Measurements from ENCODE around the gene HIBADH.

Gene HIBADH

DNA sequence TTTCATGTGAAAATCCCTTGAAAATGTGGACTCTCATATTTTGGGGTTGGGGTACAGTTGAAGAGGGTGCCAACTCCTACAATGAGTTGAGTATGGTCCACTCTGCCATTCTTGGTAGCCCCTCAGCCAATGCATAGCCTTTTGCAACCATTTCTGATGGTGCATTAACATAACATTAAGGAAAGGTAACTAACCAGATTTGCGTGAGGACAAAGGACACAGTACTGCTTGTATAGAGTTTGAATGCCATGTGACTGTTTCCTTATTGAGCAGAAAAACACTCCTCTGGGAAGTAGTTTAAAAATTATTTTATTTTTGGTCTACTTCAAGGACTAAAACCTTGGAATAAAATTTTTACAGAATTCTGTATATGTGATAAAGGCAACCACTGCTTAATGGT is 107.9 kb downstream of the HIBADH start:
- no peak overlapping the region for H3K4me3 ChIP-seq (ENCODE audit: low read depth, low read length)
- TF ChIP-seq, protein P1, sequence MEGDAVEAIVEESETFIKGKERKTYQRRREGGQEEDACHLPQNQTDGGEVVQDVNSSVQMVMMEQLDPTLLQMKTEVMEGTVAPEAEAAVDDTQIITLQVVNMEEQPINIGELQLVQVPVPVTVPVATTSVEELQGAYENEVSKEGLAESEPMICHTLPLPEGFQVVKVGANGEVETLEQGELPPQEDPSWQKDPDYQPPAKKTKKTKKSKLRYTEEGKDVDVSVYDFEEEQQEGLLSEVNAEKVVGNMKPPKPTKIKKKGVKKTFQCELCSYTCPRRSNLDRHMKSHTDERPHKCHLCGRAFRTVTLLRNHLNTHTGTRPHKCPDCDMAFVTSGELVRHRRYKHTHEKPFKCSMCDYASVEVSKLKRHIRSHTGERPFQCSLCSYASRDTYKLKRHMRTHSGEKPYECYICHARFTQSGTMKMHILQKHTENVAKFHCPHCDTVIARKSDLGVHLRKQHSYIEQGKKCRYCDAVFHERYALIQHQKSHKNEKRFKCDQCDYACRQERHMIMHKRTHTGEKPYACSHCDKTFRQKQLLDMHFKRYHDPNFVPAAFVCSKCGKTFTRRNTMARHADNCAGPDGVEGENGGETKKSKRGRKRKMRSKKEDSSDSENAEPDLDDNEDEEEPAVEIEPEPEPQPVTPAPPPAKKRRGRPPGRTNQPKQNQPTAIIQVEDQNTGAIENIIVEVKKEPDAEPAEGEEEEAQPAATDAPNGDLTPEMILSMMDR (IDR thresholded peaks at IDR 0.05; ENCODE audit: borderline replicate concordance, insufficient read depth, low read depth, low read length): no peak

DNA sequence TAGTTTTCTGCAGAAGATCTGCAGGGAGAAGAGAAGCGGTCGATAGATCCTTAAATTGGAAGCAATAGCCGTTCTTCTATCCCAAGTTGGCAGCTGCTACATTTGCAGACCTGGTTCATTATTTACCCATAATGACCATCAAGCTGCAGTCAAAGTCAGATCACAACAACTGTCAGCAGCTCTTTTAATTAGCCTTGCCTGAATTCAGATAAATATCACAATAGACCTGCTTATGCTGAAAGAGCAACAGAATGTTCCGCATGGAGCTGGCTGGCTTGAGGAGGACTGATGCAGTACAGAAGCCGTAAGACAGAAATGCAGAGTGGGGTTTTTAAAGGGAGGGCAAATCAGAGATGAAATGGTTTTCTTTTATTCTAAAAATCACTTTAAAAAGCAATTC is 109.4 kb downstream of the HIBADH start:
- H3K4me3 ChIP-seq (ENCODE audit: low read depth, low read length): no peak overlapping the region
- TF ChIP-seq, protein P1 (IDR thresholded peaks at IDR 0.05; ENCODE audit: borderline replicate concordance, insufficient read depth, low read depth, low read length): no peak

DNA sequence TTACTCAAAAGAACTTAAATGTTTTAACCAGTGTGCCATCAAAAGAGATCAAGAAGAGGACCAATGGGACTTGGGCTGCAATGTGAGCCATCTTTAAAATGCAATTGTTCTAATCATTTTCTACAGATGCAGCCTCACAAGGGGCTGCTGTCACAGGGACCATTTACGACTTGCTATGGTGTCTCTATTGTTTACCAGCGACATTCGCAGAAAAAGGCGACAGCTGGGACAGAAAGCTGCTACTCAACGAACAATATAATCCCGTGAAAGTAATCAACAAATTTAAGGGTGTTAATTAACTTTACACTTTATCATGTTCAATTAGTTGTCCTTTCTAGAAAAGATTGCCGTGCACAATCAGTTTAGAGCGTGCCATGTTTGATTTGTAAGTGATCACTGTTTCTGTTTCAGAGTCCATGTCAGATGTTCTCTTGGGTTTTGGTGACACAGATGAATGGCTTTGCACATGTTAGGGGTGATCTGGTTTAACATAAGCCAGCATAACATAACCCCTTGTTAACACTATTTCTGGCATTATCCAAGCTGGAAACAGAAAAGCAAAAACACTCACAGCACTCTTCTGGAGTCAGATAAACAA is 110.8 kb downstream of the HIBADH start:
- H3K4me3 ChIP-seq (ENCODE audit: low read depth, low read length): no peak overlapping the region
- TF ChIP-seq, protein P1 (IDR thresholded peaks at IDR 0.05; ENCODE audit: borderline replicate concordance, insufficient read depth, low read depth, low read length): no peak

DNA sequence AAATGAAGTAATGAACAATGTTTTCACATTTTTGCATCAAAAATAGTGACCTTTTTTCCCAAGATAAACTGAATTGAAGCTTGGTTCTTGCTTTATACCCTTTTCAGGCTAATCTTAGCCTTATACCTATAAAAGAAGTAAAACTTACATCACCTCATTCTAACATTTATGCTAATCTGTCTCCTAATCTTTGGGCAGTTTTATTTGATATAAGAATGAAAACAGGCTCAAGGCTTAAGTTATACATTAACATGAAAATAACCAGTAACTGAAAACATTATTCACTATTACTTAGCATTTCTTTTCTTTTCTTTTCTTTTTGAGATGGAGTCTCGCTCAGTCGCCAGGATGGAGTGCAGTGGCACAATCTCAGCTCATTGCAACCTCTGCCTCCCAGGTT is 113.1 kb downstream of the HIBADH start:
- H3K4me3 ChIP-seq (ENCODE audit: low read depth, low read length): no peak overlapping the region
- TF ChIP-seq, protein P1 (IDR thresholded peaks at IDR 0.05; ENCODE audit: borderline replicate concordance, insufficient read depth, low read depth, low read length): no peak

DNA sequence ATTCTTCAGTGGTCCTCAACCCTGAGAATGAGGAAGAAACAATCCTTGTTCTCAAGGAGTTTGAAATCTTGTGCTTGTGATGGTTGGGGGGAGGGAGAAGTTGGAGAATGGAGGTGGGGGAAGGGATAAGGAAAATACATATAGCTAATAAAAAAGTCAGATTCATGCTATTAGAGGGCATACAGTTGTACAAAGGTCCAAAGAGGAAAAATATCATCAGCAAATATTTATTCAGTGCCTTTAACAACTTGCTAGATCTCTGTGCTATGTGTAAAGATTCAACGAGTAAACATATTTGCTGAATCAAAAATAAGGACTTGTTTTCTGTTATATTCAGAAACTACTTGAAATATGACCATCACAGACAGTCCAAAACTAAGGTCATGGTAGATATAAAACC is 114.4 kb downstream of the HIBADH start:
- H3K4me3 ChIP-seq (ENCODE audit: low read depth, low read length): no peak overlapping the region
- TF ChIP-seq, protein P1 (IDR thresholded peaks at IDR 0.05; ENCODE audit: borderline replicate concordance, insufficient read depth, low read depth, low read length): no peak

DNA sequence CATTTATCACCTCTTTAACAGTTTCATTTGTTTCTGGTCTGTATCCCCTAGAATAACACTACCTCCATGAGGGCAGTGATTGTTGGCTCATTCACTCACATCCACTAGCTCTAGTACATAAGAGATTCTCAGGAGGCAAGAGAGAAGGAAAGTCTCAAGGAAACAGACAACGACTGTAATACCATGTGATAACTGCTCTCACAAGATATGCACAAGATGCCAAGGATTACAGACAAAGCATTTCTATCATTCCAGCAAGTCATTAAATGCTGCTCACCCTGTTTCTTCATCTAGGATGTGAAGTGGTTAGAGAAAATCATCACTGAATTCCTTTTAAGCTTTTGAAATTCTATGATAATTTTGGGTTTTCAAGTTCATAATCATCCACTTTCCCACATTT is 115.3 kb downstream of the HIBADH start:
- H3K4me3 ChIP-seq (ENCODE audit: low read depth, low read length): no peak overlapping the region
- TF ChIP-seq, protein P1 (IDR thresholded peaks at IDR 0.05; ENCODE audit: borderline replicate concordance, insufficient read depth, low read depth, low read length): no peak

DNA sequence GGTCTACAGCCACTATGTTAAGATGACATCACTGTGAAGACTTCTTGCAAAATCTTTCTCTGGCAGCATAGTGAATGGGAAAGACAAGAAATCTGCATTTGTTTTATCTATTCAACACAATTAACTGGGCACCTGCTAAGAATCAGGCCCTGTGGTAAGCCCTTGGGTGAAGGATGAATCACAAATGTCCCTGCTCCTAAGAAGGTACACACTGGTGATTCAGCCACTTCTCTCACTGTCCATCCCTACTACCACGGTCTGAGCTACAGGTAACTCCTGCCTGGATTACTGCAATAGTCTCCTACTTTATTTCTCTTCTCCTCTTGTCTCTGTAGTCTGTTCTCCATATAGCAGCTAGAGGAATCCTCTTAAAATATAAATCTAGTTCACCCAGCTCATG is 116.1 kb downstream of the HIBADH start:
- H3K4me3 ChIP-seq (ENCODE audit: low read depth, low read length): no peak overlapping the region
- TF ChIP-seq, protein P1 (IDR thresholded peaks at IDR 0.05; ENCODE audit: borderline replicate concordance, insufficient read depth, low read depth, low read length): no peak

Measured in GM12875 (cell line).